Right hindlimb (tissue), 1 donor: ENCODE measurements around the gene GSTA1.
"Not testable (repeated sequence)": the region's sequence is repeated elsewhere in the genome, so short reads cannot be mapped to it uniquely, and the experiment has no call there.

Experiments
- DNase-seq: peaks from one replicate; pipeline ENCODE4 v3.0.0-alpha.2; 2018

The GSTA1 gene

GRCh38 chr6:52803668-52804255, at the start of gene GSTA1:
Gene GSTA1 (minus strand): TSS chr6:52803816. CDS start chr6:52799267, 4,549 bp downstream.
- DNase-seq, result not testable (repeated sequence)

- DNase-seq, result no peak
These were observed 45.5 kb upstream of the GSTA1 start for GRCh38 chr6:52849137-52849536.

- DNase-seq, result no peak
These were observed 42.4 kb upstream of the GSTA1 start for GRCh38 chr6:52846002-52846401.

- DNase-seq, result no peak
These were observed 40.0 kb upstream of the GSTA1 start for GRCh38 chr6:52843605-52844004.

GRCh38 chr6:52840763-52841585, 37.4 kb upstream of the GSTA1 start, which contains the start of gene GSTA5:
Gene GSTA5 (minus strand): TSS chr6:52840813.
- DNase-seq, result no peak

- peak; percentile 39 for DNase-seq
These were observed 35.8 kb upstream of the GSTA1 start for GRCh38 chr6:52839124-52840055.

GRCh38 chr6:52834481-52834880, 30.9 kb upstream of the GSTA1 start:
- no peak for DNase-seq

GRCh38 chr6:52830869-52831268, 27.3 kb upstream of the GSTA1 start:
- not testable (repeated sequence) for DNase-seq

GRCh38 chr6:52829046-52829817, 25.6 kb upstream of the GSTA1 start:
- no peak for DNase-seq

GRCh38 chr6:52828621-52829020, 25.0 kb upstream of the GSTA1 start:
- DNase-seq, result not testable (repeated sequence)

- DNase-seq, result not testable (repeated sequence)
These were observed 23.6 kb upstream of the GSTA1 start for GRCh38 chr6:52827073-52827783.

- DNase-seq, result no peak
These were observed 22.9 kb upstream of the GSTA1 start for GRCh38 chr6:52826513-52826912.

GRCh38 chr6:52825900-52826459, 22.4 kb upstream of the GSTA1 start:
- DNase-seq, result not testable (repeated sequence)

- not testable (repeated sequence) for DNase-seq
These were observed 21.7 kb upstream of the GSTA1 start for GRCh38 chr6:52825270-52825793.

GRCh38 chr6:52821842-52822241, 18.2 kb upstream of the GSTA1 start:
- no peak for DNase-seq

GRCh38 chr6:52820198-52820597, 16.6 kb upstream of the GSTA1 start:
- no peak for DNase-seq

GRCh38 chr6:52815167-52816092, 11.8 kb upstream of the GSTA1 start:
- DNase-seq, result no peak

- DNase-seq, result not testable (repeated sequence)
These were observed 10.9 kb upstream of the GSTA1 start for GRCh38 chr6:52814545-52814944.

- DNase-seq, result not testable (repeated sequence)
These were observed 6.2 kb upstream of the GSTA1 start for GRCh38 chr6:52809777-52810176.

GRCh38 chr6:52808660-52809059, 5.0 kb upstream of the GSTA1 start:
- no peak for DNase-seq
